Heart right ventricle (tissue), 16 donors: ENCODE results near the gene SMIM38. TPM values are rescaled to one million over a fixed set of nuclear protein-coding genes. Genes with fewer than 3 reads are reported as not detected.

Source experiments
- ATAC-seq, 8 donors: fragments of 200-7000 bp; cut with Tn5 transposase; one replicate each; pipeline ENCODE4 v1.9.1; 2020; ENCODE audit warnings: mild to moderate bottlenecking in 8 of 8, moderate library complexity in 8 of 8, moderate number of reproducible peaks in 1 of 8
- DNase-seq, 2 donors: peaks; one replicate each; pipeline ENCODE4 v3.0.0-alpha.2; 2020
- H3K27ac ChIP-seq, 10 donors: fragments of 200-600 bp; sonication (generic) in 2 of 10; one replicate each; pipeline versions ENCODE4 v1.5.0 to v1.8.0; 2020 to 2022; ENCODE audit warnings: mild to moderate bottlenecking in 3 of 10
- H3K27me3 ChIP-seq, 7 donors: fragments of 200-600 bp; one replicate each; pipeline ENCODE4 v1.8.0; 2021 to 2022; ENCODE audit warnings: mild to moderate bottlenecking in 2 of 7
- H3K36me3 ChIP-seq, 9 donors: fragments of 200-600 bp; sonication (generic) in 1 of 9; one replicate each; pipeline versions ENCODE4 v1.5.0 to v1.8.0; 2020 to 2022; ENCODE audit warnings: mild to moderate bottlenecking in 2 of 9
- H3K4me1 ChIP-seq, 9 donors: fragments of 200-600 bp; sonication (generic) in 1 of 9; one replicate each; pipeline versions ENCODE4 v1.5.0 to v1.8.0; 2020 to 2022; ENCODE audit warnings: mild to moderate bottlenecking in 4 of 9
- H3K4me3 ChIP-seq, 10 donors: fragments of 200-600 bp; sonication (generic) in 2 of 10; one replicate each; pipeline versions ENCODE4 v1.5.0 to v1.8.0; 2020 to 2022; ENCODE audit warnings: mild to moderate bottlenecking in 7 of 10, moderate library complexity in 2 of 10
- H3K9me3 ChIP-seq, 11 donors: fragments of 200-600 bp in 10 of 11; sonication (generic) in 2 of 11; one replicate each; pipeline versions ENCODE4 v1.5.0 to v1.8.0; 2013 to 2022; ENCODE audit warnings: mild to moderate bottlenecking in 2 of 11, control low read depth in 1 of 11, moderate library complexity in 1 of 11
- WGBS, 2 donors: extraction: QIAGEN DNeasy Blood & Tissue Kit; methylation state at CpG; one replicate each; pipeline ENCODE4 v1.1.7; 2013; ENCODE audit warnings: inconsistent platforms in 1 of 2; 5-methylcytosine and 5-hydroxymethylcytosine counted together
- intact Hi-C, 10 donors: fragments of 100-400 bp; cut with DNase I; formaldehyde crosslinking; loops; one replicate each; pipeline versions ENCODE4 v1.11.1 to v1.14.2; 2022
- polyA plus RNA-seq, 2 donors: library from polyadenylated mRNA; stranded (reverse); fragments of 200-250 nt; gene quantifications; one replicate each; pipeline ENCODE4 v1.2.3, GENCODE V29; 2013
- total RNA-seq, 10 donors: library from RNA; stranded (reverse); fragmentation: NEBNext Ultra II Directional in 3 of 10; extraction: Animal tissue kit (Norgen Biotek cat#: 25700) in 3 of 10; gene quantifications; one replicate each; pipeline versions ENCODE4 v1.2.1 to v1.2.4, GENCODE V29; 2021 to 2023
- TF ChIP-seq, protein P1 (sequence below), 9 donors: fragments of 200-600 bp; sonication (generic) in 2 of 9; IDR thresholded peaks; one replicate each; pipeline versions ENCODE4 v1.5.0 to v1.8.0; 2021 to 2022; ENCODE audit warnings: antibody characterized with exemption in 9 of 9, mild to moderate bottlenecking in 5 of 9, moderate library complexity in 1 of 9
- donor health status: Arrhythmogenic right ventricular cardiomyopathy.
- donor health status: ischemic (EF 13 %, LVEDD 7.1; RV severe dilation, severe dysfunction).
- donor health status: healthy with polysubstance abuse.
- donor health status: DM: no; HTN: yes; CAD: no.
- donor health status: DM: no; HTN: no; CAD: no.
- donor health status: ischemic (EF 25% LVEDD 6.9; RV normal size, moderate dysfunction).
- donor health status: ischemic (EF 25% LVEDD 5.7; RV mildly dilated, moderate dysfunction).
- donor health status: healthy.
- donor health status: DM: yes; HTN: yes; CAD: no.
- donor health status: Ischemic cardiomyopathy.
- donor health status: ischemic (EF 35%, LVEDD 5.7; RV mildly dilated, moderate dysfunction).
- donor health status: nonischemic (EF 11% LVEDD 7.7; RV severe dilation, severe dysfunction).
- donor health status: DM: yes; HTN: yes; CAD: no.
- donor health status: PGD.
- donor health status: ischemic (EF 29% LVEDD 5.4; RV normal size, mild dysfunction).
- donor health status: nonischemic (EF 23%, LVEDD 6.1; RV moderate dilation, normal function).

Gene SMIM38
- total and polyA plus RNA-seq, 12 donors, result 0.07 to 0.56 (median 0.18) TPM; not detected in 1

DNA sequence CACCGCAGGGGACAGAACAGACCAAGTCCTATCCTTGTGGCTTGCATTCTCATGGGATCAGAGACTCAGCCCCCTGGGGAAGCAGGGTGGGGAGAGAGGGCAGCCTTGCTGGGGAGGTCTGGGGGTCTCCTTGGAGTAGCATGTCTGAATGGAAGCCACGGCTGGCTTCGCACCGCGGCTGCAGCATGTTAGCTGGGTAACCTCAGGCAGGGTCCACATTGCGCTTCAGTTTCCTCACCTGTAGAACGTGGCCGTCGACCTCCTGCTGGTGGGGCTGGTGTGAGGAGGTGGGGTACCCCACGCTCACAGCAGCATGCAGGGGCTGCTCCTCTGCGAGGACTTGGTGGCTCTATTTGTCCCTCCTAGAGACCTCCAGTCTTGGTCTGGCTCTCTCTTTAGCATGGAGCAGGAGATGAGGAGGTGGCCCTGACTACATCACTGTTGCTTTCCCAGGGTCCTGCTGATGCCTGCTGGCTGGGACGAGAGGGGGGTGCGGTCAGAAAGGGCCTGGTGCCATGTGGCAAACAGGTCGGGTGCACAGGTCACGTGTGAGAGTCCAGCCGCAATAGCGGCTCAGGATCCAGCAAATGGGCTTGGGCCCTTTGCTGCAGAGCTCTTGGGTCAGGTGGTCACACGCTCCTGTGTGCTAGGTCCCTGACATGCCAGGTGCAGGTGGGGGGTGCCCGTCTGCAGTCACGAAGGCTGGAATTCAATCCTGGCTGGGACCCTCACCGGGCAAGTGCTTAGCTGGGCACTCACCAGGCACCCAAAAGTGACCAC lies 35.4 kb upstream of the SMIM38 start:
- ATAC-seq, result no peak
- intact Hi-C loops, result loop anchor here in 5 of 10 donors (5.0 to 10.0 kb wide), 3 partner anchors 135 to 522 kb away; partner anchors contain the start of genes CCND1 (in 3 of the 5) and MYEOV (in 2 of the 5)
- peaks cover 0 to 9% (median 0%) of the 10 kb centered on the region in 11 donors for H3K9me3 ChIP-seq
- H3K36me3 ChIP-seq, result no peaks in the 10 kb centered on the region
- no peak overlapping the region for H3K27ac ChIP-seq
- DNase-seq, result no peak
- no peaks in the 10 kb centered on the region for H3K27me3 ChIP-seq
- no peak overlapping the region for H3K4me3 ChIP-seq
- TF ChIP-seq, protein P1, sequence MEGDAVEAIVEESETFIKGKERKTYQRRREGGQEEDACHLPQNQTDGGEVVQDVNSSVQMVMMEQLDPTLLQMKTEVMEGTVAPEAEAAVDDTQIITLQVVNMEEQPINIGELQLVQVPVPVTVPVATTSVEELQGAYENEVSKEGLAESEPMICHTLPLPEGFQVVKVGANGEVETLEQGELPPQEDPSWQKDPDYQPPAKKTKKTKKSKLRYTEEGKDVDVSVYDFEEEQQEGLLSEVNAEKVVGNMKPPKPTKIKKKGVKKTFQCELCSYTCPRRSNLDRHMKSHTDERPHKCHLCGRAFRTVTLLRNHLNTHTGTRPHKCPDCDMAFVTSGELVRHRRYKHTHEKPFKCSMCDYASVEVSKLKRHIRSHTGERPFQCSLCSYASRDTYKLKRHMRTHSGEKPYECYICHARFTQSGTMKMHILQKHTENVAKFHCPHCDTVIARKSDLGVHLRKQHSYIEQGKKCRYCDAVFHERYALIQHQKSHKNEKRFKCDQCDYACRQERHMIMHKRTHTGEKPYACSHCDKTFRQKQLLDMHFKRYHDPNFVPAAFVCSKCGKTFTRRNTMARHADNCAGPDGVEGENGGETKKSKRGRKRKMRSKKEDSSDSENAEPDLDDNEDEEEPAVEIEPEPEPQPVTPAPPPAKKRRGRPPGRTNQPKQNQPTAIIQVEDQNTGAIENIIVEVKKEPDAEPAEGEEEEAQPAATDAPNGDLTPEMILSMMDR (IDR thresholded peaks at IDR 0.05), result no peak
- peaks cover 14 to 36% (median 27%) of the 10 kb centered on the region in 9 donors for H3K4me1 ChIP-seq
- WGBS, 2 donors, result 90 to 96% methylated on average over 21 of the region's 21 CpGs

DNA sequence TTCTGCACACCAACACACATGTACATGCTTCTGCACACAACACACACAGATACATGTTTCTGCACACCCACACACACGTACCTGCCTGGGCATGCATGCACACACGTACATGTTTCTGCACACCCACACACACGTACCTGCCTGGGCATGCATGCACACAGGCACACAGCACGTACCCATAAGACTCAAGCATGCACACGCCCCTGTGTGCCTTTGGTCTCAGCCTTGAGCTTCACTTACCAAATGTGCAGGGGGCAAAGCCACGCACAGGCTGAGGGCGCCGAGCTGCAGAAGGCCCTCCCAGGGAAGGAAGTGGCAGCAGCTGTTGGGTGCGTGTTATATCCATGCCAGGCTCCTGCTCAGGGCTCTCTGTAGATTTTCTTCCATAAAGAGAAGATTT lies 34.7 kb upstream of the SMIM38 start:
- H3K27ac ChIP-seq, result no peak overlapping the region
- peaks cover 0 to 9% (median 0%) of the 10 kb centered on the region in 11 donors for H3K9me3 ChIP-seq
- H3K27me3 ChIP-seq, result no peaks in the 10 kb centered on the region
- no peaks in the 10 kb centered on the region for H3K36me3 ChIP-seq
- ATAC-seq, result no peak
- WGBS, 2 donors, result 92% methylated on average over 9 of the region's 9 CpGs
- H3K4me3 ChIP-seq, result no peak overlapping the region
- TF ChIP-seq, protein P1 (IDR thresholded peaks at IDR 0.05), result no peak
- intact Hi-C loops, result loop anchor here in 5 of 10 donors (5.0 to 10.0 kb wide), 3 partner anchors 134 to 521 kb away; partner anchors contain the start of genes CCND1 (in 3 of the 5) and MYEOV (in 2 of the 5)
- no peak for DNase-seq
- peaks cover 13 to 30% (median 25%) of the 10 kb centered on the region in 9 donors for H3K4me1 ChIP-seq

DNA sequence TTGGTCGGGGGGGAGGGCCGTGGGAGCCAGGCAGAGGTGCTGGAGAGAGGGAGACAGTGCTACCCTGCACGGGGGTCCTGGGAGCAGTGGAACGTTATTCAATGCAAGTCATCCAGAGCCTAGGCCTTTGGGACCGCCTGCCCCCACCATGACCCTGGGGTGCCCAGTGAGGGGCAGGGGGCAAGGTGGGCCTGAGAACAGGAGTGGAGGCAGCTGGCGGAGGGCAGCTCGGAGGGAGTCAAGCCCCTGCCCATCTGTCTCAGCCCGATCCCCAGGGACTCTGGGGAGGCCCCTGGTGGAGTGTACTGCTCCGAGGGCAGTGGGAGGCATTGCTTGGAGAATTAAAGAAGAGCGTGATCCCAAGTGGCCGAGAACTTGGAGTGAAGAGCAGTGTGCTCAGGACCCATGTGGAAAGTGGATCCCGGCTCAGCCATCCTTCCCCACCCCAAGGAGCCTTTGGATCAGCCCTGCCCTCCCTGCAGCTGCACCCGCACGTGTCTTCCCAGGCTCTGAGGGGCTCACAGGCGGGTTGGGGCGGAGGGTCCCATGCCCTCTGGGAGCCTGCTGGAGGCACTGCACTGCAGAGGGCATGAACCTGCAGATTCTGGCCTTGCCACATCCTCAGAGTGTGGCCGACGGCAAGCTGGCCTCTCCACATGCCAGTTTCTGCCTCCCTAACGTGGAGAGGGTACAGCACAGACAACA lies 34.0 kb upstream of the SMIM38 start:
- no peaks in the 10 kb centered on the region for H3K27me3 ChIP-seq
- peaks cover 12 to 29% (median 22%) of the 10 kb centered on the region in 9 donors for H3K4me1 ChIP-seq
- H3K9me3 ChIP-seq, result peaks cover 0 to 9% (median 0%) of the 10 kb centered on the region in 11 donors
- 89 to 91% methylated on average over 19 of the region's 19 CpGs for WGBS, 2 donors
- ATAC-seq (peak in 3 of 8 donors; percentile 4 to 21 (median 20)), DNase-seq (no peak)
- no peak overlapping the region for H3K4me3 ChIP-seq
- H3K27ac ChIP-seq, result peak overlapping the region in 8 of 10 donors; percentile 45 to 85 (median 72)
- TF ChIP-seq, protein P1 (IDR thresholded peaks at IDR 0.05), result no peak
- intact Hi-C loops, result loop anchor here in 5 of 10 donors (5.0 to 10.0 kb wide), 3 partner anchors 133 to 521 kb away; partner anchors contain the start of genes CCND1 (in 3 of the 5) and MYEOV (in 2 of the 5)
- no peaks in the 10 kb centered on the region for H3K36me3 ChIP-seq

DNA sequence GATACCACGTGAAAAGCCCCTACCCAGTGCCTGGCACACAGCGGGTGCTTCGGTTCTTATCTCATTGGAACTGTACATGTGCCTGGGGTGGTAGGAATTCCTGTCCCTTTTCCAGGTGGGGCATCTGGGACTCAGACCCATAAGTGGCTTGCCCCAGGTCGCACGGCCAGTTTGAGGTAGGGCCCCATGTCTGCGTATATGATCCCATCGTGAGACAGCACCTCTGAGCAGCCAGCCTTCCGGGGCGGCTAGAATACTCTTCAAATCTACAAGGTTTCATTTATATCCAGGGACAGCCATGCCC lies 33.5 kb upstream of the SMIM38 start:
- Histone ChIP-seq H3K4me3 (peak overlapping the region in 1 of 10 donors; percentile 24), H3K9me3 (peaks cover 0 to 9% (median 0%) of the 10 kb centered on the region in 11 donors), H3K4me1 (peaks cover 12 to 34% (median 22%) of the 10 kb centered on the region in 9 donors), H3K36me3 (no peaks in the 10 kb centered on the region), H3K27me3 (no peaks in the 10 kb centered on the region), H3K27ac (peak overlapping the region in 8 of 10 donors; percentile 45 to 85 (median 72))
- TF ChIP-seq, protein P1 (IDR thresholded peaks at IDR 0.05), result no peak
- DNase-seq, result no peak
- peak in 1 of 8 donors; percentile 6 for ATAC-seq
- 75 to 80% methylated on average over 9 of the region's 9 CpGs for WGBS, 2 donors
- intact Hi-C loops, result loop anchor here in 5 of 10 donors (5.0 to 10.0 kb wide), 3 partner anchors 133 to 520 kb away; partner anchors contain the start of genes CCND1 (in 3 of the 5) and MYEOV (in 2 of the 5)
